Activated effector memory CD4-positive, alpha-beta T cell treated with Interleukin-2 at 50 U/mL for 16 hours (primary cell): Measurements from ENCODE around the gene STAC3.

Experiments used
- DNase-seq: peaks from one replicate; pipeline ENCODE4 v3.0.0-alpha.2; 2020

The STAC3 gene

DNA sequence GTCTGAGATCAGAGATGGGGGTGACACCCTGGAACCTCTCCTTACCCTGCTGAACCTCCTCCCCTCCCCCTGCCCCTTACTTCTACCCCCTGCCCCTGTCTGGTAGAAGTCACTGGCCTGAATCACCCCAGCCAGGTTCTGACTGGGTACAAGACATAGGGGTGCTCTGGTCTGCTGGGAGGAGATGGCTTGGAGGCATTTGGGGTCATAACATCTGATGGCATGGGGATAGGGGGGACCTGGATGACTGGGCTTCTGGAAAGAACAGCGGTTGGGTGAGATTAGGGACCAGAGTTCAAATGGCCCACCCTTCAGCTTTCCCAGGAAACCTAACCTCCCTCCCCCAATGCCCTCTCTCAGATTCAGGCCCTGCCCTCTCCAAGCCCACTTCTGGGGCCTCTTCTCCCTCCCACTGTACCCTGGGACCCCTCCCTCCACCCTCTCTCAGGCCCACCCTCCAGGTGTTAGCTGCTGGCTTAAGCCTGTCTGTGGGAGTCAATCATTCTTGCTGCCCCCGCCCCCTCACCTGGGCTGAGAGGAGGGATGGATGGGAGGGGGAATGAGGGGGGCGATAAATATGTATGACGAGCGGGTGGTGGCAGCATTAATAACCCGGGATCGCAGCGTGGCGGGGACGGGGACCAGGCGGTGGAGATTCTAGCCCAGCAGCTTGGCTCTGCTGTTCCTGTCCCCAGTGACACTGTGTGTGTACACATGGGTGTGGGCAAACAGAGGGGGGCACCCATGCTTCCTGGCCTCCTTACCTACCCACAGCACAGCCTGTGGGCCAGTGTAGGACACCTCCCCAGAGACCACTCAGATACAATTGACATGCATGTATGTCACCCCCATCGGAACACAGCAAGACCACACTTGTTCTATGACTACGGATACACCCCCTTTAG, 28.4 kb downstream of the STAC3 start:
- DNase-seq, result no peak

DNA sequence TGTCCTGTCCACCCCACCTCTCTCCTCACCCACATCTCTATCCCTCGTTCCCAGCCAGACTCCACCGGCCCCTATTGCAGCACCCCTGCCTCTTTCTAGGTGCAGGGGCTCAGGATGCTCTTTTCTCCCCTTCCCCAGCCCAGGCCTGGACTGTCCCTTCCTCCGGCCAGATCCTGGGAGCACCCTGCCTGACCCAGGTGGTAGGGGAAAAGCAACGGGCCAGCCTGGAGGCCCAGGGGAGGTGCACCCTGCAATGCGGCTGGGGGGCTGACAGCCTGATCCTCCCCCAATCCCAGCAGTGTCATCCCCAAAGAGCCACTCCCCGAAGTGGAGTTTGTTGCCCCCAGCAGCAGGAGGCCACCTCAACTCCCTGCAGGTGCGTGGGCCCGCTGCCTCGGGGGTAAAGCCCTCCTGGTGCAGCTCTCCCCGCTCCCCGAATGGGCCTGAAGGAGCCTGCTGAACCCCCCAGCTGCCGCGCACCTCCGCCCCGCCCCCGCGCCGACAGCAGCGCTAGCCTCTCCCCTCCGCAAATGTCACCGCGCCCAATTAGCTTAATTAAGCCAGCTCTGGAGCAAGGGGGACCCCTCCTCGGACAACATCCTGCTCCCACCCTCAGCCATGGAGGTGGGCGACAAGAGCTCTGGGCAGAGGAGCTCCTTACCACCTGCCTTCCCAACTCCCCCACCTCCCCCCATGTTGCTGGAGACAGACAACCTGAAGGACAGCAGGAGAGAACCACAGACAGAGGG, 29.6 kb downstream of the STAC3 start:
- DNase-seq, result no peak

DNA sequence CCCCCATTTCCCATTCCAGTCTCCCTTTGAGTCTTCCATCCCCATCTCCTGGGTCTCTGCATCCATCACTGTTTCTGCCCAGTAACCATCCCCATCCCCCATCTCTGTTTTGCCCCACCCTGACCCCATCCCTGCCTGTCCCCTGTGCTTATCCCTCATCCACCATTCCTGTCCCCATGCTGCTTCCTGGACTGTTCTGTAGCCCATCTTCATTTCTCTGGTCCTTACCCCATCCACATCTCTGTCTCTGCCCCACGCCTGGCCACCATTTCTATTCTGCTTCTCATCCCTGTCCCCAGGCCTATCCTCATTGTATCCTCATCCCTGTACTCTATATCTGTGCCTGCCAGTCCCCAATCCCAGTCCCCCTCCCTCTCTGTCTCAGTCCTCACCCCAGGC, 30.2 kb downstream of the STAC3 start:
- no peak for DNase-seq

DNA sequence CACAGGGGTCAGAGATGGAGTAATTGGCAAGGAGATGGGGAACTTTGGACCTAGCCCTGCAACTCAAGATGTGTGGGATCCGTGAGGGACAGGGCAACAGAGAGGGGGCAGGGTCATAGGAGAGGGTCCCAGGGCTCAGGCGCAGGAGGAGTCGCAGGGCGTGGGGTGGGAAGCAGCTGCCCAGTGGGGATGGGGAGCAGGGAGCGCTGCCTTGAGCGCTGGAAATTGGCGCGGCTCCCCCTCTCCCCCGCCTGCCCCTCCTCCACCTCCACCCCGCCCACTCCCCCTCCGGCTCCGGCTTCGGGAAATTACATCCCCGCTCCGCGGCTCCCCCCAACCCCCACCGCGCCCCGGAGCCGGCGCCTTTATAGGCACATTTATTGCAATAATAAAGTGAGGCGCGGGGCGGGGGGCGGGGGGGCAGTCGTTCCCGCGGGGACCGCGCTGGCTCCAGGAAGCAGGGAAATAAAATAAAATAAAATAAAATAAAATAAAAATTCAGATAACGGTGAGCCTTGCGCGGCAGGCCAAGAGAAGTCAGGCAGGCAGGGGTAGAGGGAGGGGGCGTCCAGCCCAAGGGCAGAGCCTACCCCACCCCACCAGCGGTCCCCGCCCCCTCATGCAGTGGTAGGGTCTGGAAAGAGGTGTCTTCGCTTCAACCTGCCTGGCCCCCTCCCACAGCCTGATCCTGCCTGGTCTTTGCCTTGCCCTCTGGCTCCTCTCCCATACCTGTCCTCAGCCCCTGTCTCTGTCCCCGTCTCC, 30.8 kb downstream of the STAC3 start:
- DNase-seq, result no peak

DNA sequence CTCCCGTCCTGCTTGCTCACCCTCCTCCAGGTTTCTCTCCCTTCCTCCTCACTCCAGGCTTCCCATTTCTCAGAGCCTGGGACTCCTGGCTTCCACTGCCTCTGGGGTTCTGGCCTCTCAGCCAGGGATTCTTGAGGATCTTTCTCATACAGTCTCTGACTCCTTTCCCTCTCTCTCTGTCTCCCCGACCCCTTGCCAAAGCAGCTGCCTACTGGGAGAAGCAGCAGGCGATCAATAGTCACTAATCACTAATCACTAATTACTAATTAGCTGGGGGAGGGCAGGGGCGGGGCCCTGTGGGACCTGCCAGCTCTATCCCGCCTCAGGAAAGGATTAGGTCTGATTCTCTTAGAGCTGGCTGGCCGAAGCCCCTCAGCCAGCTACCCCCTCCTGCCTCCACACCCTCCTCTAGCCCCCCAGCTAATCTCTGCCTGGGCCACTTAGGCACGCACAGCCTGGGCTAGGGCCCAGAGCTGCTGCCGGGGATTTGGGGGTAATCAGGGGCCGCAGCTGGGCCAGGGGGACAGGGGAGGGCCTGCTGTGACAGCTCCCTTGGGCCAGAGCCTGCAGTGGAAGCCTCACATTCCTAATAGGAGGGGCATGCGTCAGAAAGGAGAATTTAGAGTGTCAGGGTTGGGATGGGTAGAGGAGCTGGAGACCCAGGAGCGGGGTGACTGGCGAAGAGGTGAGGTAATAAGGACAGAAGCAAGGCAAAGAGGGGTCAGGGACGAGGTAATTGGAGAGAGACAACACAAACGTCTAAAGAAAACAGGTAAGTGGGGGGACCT, 31.6 kb downstream of the STAC3 start:
- DNase-seq, result no peak

DNA sequence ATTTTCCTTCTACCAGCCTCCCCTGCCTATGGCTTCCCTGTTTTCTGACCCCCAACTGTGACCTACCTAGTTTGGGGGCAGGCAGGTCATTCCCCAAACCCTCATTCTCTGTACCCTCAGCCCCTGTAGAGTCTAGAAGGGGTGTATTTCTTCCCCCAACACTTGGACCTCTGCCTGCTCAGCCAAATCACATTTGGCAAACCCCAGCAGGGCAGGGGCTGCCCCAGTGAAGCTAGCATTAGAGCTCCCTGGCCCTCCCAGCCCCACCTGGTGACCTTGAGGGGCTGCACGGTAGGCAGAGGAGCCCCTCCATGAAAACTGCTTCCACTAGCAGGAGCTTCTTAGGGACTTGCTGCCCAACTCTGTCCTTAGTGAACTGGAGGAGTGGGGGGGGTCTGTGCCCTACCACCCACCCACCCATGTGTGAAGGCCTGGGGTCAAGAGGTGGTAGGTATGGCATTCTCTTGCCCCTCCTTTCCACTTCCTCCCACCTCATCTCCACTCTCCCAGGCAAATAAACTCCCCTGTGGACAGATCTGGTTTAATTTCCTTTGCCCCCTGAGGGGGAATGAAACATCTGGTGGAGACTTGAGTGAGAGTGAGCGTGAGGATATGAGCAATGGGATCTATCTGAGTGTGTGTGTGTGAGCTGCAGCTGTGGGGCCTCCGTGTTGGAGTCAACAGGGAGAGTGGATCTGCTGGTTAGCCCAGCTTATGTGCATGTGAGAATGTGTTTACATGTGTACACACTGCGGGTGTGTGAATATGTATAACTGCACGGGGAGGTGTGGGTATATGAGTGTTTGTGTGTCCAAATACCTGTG, 32.7 kb downstream of the STAC3 start:
- DNase-seq, result no peak

DNA sequence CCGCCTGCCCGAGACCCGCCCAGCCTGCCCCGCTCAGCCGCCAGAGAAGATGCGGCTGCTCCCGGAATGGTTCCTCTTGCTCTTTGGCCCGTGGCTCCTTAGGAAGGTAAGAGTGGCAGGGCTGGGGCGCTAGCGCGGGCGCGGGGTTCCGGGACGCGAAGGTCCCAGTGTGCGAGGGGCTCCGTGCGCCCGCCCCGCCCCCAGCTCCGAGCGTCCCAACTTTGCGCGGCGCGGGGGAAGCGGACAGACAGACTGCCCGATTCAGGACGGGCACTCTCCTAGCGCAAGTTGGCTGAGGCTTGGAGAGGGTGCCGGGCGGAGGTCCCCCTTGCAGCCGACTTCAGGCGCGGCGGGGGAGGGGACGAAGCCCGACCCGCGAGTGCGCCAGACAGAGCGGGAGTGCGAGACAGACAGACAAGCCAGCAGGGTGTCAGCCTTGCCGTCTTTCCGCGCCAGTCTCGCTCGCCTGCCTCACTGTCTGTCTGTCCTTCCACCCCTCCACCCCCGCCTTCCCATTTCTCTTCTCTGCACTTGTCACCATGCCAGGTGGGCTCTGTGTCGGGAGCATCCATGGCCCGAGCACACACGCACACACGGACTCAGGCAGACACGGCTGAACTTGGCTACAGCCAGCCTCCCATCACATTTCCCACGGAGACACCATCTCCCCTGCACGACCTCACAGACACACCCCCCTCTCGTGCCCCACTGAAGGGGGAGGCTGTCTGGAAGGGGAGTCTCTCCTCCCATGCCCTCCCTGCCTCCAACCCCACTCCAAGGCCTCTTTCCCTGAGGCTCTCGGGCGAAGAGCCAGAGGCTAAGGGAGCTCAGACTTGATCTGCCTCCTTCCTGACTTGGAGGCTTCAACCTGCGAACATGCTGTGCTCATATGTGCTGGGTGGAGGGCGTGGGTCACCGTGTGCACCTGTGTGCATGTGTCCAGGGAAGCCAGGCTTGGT, 33.8 kb downstream of the STAC3 start:
- no peak for DNase-seq

DNA sequence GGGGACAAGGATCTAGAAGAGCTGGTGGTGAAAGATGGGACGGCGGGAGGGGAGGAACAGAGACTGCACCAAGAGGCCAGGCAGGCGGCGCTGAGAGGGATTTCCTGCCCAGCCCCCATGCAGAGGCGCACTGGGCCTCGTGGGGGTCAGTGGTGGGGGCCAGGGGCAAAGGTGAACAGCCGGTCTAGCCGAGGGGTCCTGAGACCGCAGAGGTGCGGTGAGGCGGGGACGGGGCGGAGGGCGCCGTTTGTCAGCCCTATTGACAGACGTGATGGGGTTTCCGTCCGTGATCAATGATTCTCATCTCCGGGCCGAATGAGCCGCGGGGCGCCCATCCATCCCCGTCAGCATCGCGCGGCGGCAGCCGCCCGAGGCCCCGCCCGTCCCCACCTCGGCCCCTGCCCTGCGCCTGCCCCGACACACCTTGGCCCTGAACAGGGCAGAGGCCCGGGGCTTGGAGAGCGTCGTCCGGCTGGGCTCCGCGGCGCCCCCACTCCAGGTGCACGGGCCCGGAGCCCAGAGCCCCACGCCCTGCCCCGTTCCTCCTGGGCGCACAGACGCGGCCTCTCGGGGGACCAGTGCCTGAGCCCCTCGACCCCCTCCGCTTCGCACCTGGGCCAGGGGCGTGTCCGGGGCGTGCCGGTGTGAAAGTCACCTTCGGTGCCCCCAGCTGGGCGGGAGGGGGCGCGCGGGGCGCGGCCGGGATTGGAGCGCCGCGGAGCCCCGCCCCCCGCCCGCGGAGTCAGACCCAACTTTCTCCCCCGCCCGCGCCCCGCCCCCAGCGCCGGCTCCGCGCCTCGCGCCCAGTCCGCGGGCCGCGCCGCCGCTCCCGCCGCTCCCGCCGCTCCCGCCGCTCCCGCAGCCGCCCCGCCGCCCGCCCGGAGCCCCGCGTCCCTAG, 34.7 kb downstream of the STAC3 start, which contains the start of gene NXPH4:
TSS of gene NXPH4 (plus strand) at position 781 of the 898 bp plus-strand sequence. CDS start 176 bp downstream, outside the sequence.
- peak; percentile 32 for DNase-seq

DNA sequence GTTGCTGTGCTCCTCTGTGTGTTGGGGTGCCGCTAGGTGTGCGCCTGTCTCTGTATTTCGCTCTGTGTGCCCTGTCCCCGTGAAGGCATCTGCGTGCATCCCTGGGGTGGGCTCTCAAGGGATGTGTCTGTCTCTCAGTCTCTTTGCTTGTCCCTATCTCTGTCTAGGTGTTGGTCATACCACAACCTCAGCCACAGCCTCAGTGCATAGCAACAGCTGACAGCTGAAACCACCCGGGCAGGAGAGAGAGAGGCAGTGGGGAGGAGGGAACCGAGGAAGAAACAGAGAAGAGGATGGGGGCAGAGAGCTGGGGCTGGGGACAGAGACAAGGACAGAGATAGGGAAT, 35.3 kb downstream of the STAC3 start:
- DNase-seq, result no peak

DNA sequence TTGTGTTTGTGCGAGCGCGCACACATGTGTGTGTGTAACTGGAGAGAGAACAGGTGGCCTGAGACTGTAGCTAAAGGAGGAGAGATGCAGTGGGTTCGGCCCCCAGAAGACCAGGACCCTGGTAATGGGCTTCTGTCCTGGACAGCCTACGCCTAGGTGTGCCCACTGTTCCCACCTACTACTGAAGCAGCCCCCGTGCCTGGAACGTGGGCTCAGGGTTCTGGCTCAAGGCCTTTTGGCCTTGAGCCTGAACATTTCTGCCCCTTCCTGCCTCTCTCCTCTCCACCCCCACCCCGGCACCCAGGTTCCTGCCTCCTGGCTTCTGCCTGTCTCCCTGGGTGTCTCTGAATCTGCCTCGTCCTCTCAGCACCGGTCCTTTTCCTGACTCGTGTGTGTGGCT, 35.9 kb downstream of the STAC3 start:
- no peak for DNase-seq

DNA sequence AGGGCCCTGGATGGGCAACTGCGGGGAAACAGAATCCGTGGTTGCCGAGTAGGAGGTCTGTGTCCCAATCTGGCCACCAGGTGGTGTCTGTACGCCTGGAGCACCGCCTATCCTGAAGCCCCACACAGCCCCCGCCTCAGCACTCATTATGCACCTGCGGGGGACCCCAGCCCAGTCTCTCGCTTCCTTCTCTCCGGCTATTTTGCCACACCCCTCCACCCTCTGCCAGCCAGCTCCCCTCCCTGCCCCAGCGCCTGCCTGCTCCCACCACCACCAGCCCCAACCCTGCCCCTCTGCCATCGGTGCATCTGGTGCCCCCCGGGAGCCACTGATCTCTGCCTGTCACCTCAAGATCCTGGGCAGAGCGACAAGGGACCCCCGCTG, 36.6 kb downstream of the STAC3 start:
- DNase-seq, result peak; percentile 42

DNA sequence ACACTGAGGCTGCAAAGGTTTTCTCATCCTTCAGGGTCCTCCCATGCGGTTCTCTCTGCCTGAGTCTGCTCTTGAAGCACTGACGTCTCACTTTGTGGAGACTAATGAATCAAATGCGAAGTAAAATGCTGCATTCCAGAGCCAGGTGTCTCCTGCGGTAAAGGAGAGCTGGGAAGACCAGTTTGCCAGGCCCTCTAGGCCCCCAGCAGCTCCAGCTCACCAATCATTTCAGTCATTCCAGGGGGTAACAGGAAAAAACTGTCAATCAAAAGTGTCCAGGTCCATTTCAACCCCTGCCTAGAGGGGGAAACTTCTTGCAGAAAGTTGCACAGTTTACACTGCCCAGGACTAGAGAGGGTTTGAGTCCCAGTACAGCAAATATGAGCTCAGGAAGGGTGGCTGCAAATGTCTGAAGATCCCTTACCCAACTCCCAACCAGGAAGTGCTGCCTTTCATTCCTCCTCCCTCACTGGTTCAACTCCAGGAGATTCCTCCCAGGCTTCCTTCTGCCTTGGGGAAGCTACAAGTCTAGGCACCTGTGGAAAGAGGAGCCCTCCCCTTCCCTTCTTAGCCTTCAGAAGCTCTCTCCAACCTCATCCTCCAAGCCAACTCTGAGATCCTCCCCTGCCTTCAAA, 37.1 kb downstream of the STAC3 start:
- no peak for DNase-seq

DNA sequence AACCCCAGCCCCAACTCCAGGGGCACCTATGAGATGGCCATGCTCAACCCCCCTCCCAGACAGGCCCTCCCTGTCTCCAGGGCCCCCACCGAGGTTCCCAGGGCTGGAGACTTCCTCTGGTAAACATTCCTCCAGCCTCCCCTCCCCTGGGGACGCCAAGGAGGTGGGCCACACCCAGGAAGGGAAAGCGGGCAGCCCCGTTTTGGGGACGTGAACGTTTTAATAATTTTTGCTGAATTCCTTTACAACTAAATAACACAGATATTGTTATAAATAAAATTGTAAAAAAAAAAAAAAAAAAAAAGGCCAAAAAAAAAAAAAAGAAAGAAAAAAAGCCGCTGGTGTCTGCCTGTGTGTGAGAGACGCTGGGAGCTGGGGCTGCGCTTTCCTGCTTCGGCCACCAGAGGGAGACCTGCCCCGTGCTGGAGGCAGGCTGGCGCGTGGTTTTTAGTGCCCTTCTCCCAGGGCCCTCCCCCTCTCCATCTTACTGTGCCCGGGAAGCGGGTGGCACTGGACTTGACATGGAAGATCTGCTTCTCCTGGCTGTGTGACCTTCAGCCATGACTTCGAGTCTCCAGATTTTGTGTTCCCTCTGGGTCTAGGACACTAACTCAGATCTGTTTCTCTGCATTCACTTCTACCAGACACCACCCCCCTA, 37.8 kb downstream of the STAC3 start:
- DNase-seq, result peak; percentile 69

DNA sequence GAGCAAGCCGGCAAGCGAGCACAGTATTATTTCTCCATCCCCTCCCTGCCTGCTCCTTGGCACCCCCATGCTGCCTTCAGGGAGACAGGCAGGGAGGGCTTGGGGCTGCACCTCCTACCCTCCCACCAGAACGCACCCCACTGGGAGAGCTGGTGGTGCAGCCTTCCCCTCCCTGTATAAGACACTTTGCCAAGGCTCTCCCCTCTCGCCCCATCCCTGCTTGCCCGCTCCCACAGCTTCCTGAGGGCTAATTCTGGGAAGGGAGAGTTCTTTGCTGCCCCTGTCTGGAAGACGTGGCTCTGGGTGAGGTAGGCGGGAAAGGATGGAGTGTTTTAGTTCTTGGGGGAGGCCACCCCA, 38.3 kb downstream of the STAC3 start:
- no peak for DNase-seq

DNA sequence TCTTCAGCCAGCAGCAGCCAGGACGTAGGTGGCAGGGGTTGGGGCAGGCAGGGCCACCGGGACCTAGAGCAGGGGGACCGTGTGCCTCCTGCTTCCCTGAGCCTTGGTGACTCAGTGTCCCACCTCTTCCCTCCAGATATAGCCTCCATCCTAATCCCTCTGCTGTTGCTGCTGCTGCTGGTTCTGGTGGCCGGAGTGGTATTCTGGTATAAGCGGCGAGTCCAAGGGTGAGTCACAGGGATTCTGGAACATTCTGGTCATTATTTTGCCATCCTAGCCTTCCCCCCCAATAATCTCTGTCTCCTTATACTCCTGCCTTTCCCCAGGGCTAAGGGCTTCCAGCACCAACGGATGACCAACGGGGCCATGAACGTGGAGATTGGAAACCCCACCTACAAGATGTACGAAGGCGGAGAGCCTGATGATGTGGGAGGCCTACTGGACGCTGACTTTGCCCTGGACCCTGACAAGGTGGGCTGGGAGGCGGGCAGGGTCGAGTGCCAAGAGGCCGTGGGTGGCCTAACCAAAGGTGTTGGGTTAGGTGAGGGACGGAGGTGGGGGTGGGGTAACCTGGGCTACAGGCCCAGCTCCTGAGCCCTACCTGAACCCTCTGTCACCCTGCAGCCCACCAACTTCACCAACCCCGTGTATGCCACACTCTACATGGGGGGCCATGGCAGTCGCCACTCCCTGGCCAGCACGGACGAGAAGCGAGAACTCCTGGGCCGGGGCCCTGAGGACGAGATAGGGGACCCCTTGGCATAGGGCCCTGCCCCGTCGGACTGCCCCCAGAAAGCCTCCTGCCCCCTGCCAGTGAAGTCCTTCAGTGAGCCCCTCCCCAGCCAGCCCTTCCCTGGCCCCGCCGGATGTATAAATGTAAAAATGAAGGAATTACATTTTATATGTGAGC, 38.9 kb downstream of the STAC3 start:
- DNase-seq, result no peak

DNA sequence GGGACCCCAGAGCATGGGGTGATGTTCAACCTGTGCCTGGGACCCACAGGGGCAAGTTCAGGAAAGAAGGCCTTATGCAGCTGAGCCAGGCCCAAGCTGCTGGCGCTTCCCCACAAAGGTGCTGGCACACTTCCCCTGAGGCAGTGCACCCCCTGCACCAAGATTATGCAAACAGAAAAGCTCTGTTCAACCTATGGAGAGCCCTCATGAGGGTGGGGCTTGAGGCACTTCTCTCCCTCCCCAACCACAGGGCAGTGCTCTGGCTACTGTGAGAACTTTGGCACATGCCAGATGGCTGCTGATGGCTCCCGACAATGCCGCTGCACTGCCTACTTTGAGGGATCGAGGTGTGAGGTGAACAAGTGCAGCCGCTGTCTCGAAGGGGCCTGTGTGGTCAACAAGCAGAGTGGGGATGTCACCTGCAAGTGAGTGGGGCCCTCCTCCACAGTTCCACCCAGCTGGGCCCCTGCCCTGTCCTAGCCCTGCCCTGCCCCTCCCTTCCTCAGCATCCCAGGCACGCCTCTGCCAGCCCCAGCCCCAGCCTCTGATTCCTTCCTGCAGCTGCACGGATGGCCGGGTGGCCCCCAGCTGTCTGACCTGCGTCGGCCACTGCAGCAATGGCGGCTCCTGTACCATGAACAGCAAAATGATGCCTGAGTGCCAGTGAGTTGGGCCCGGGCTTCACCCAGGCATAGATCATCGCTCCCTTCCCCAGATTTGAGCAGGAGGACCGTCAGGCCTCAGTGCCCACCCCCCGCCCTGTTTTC, 39.9 kb downstream of the STAC3 start:
- no peak for DNase-seq

DNA sequence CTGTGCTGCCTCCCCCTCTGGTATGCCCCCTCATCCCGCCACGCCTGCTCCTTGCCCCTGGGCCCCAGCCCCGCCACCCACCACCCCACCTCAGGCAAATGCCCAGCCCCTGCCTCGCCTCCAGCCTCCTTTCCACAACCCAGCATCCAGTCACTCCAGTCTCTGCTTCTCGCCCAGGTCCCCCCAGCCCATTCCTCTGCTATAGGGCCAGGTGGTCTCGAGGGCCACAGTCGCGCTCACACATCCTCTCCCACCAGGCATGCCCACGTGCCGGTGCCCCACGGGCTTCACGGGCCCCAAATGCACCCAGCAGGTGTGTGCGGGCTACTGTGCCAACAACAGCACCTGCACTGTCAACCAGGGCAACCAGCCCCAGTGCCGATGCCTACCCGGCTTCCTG, 40.5 kb downstream of the STAC3 start:
- DNase-seq, result no peak
